Brain microvascular endothelial cell (primary cell): ENCODE results near the gene MACROD1.

Source experiments
- DNase-seq: peaks from one replicate; pipeline ENCODE4 v3.0.0-alpha.2; 2020
- H3K27ac ChIP-seq: fragments of 250-450 bp; sonication (Bioruptor Pico); 2 replicates; pipeline ENCODE4 v1.5.1; 2020; ENCODE audit warnings: mild to moderate bottlenecking, moderate library complexity
- H3K27me3 ChIP-seq: fragments of 250-450 bp; sonication (Bioruptor Pico); replicated peaks from 2 replicates; pipeline ENCODE4 v1.5.1; 2020; ENCODE audit warnings: mild to moderate bottlenecking
- H3K36me3 ChIP-seq: fragments of 250-450 bp; sonication (Bioruptor Pico); replicated peaks from 2 replicates; pipeline ENCODE4 v1.5.1; 2020; ENCODE audit warnings: mild to moderate bottlenecking
- H3K4me3 ChIP-seq: 2 replicates; pipeline ENCODE4 v1.5.1; 2011; ENCODE audit warnings: low read depth, mild to moderate bottlenecking, control low read depth, low read length, moderate library complexity
- CTCF ChIP-seq: IDR thresholded peaks from 2 replicates; pipeline ENCODE4 v1.5.1; 2011; ENCODE audit warnings: low read depth, mild to moderate bottlenecking, moderate library complexity, low read length, control low read depth, inconsistent platforms; ENCODE audit errors: missing control alignments
- in situ Hi-C: cut with HindIII; loops from 2 replicates; pipeline ENCODE4 v1.10.0; 2017; ENCODE audit warnings: low sequenced_read_pairs, low pct_ligation_motif_present

The MACROD1 gene

DNA sequence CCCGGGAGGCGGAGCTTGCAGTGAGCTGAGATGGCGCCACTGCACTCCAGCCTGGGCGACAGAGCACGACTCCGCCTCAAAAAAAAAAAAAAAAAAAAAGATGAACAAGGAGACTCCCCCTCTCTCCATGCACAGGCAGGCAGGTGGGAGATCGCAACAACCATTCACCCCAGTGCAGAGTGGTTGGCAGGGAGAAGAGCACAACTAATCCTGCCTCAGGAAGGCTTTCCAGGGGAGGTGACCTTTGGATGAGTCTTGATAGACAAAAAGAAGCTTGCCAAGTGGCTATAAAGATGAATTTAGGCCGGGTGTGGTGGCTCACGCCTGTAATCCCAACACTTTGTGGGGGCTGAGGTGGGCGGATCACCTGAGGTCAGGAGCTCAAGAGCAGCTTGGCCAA is 100.2 kb downstream of the MACROD1 start:
- in situ Hi-C loops = no loop called here
- no peak for TF ChIP-seq CTCF
- Histone ChIP-seq H3K36me3 (no peaks in the 10 kb centered on the region), H3K4me3 (no peak overlapping the region), H3K27ac (no peak overlapping the region), H3K27me3 (peaks cover 4% of the 10 kb centered on the region)
- DNase-seq = no peak

DNA sequence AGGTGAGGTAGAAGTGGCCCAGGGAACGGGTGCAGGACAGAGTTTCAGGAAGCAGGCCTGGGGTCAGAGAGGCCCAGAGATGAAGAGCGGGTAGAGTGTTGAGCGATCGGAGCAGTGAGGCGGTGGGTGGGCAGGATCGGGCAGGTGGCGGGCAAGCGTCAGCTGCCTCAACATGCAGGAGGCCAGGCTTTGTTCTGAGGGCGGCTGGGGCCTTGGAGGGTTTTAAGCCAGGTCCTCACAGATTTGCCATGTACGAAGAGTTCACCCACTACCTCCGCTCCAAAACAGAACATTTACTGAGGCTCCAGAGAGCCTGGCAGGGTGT is 100.8 kb downstream of the MACROD1 start:
- in situ Hi-C loops = no loop called here
- no peak for DNase-seq
- H3K27me3 ChIP-seq = peaks cover 4% of the 10 kb centered on the region

DNA sequence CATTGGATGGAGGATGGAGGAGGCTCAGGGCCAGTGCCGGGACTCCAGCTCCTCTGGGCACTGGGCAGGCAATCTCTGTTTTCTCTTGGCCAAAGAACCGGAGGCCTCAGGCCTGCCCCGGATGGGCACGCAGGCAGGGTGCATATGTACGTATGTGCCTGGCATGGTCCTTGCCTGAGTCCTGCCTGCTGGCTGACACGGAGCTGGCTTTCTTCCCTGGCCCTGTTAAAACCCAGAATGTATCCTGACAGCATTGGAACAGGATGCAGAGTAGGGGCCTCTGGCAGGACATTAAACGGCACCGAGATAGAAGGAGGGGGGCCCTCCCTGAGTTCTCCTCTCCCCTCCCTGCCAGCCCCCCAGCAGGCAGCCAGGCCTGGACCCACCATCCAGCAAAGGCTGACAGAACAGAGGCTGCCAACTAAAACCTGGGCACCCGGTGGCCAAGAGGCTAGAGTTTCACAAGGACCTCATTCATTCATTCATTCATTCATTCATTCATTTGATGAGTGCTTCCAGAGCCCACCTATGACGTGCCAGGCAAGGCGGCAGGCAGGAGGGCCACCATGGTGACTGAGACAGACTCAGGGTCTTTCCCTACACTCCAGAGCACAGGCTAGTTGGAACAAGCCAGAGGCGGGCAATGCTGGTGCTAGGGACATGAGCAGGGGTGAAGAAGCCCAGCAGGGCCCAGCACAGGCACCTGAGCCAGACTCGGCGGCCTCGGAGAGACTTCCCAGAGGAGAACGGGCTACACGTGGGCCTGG is 101.4 kb downstream of the MACROD1 start:
- Histone ChIP-seq H3K4me3 (no peak overlapping the region), H3K27me3 (peaks cover 4% of the 10 kb centered on the region), H3K27ac (no peak overlapping the region), H3K36me3 (no peaks in the 10 kb centered on the region)
- in situ Hi-C loops = no loop called here
- DNase-seq = no peak
- no peak for TF ChIP-seq CTCF

More for the DNA sequence above, 100.8 kb downstream of the MACROD1 start:
- no peak for TF ChIP-seq CTCF
- H3K4me3 ChIP-seq = no peak overlapping the region
- H3K36me3 ChIP-seq = no peaks in the 10 kb centered on the region
- H3K27ac ChIP-seq = no peak overlapping the region

DNA sequence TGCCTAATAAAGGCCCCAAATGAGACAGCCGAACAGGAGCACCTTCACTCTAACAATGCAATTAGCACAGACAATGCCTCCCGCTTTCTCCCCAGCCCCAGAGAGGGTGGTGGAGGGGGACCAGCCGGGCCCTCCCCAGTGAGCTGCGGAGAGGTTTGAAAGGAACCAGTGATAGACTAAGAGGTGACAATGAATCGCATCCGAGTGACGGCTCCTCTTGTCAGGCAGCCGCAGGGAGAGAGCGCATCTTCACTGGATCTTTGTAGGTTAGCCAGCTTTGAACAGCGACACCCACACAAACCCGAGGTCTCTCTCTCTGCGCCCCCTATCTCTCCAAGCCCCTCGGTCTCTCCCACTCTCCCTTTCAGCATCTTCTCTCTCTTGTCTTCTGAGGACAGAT is 102.1 kb downstream of the MACROD1 start:
- Histone ChIP-seq H3K36me3 (no peaks in the 10 kb centered on the region), H3K4me3 (no peak overlapping the region), H3K27me3 (peaks cover 4% of the 10 kb centered on the region), H3K27ac (no peak overlapping the region)
- TF ChIP-seq CTCF = no peak
- no peak for DNase-seq
- in situ Hi-C loops = no loop called here

GRCh38 chr11:64062185-64063039 is 103.5 kb downstream of the MACROD1 start:
- no peak for DNase-seq
- H3K27ac ChIP-seq = no peak overlapping the region
- no peak for TF ChIP-seq CTCF
- H3K27me3 ChIP-seq = peaks cover 2% of the 10 kb centered on the region
- no peak overlapping the region for H3K4me3 ChIP-seq
- H3K36me3 ChIP-seq = no peaks in the 10 kb centered on the region
- in situ Hi-C loops = no loop called here
